GM18517 (cell line): Measurements from ENCODE around the gene M1AP.
A peak's percentile ranks its signal among the peaks of the same experiment; 100 is the strongest.

Experiments
- ATAC-seq: cut with Tn5 transposase; IDR thresholded peaks from one replicate; pipeline ENCODE4 v1.9.1; 2021; ENCODE audit warnings: mild to moderate bottlenecking, moderate library complexity; ENCODE audit not compliant: unreplicated experiment

Gene M1AP

DNA sequence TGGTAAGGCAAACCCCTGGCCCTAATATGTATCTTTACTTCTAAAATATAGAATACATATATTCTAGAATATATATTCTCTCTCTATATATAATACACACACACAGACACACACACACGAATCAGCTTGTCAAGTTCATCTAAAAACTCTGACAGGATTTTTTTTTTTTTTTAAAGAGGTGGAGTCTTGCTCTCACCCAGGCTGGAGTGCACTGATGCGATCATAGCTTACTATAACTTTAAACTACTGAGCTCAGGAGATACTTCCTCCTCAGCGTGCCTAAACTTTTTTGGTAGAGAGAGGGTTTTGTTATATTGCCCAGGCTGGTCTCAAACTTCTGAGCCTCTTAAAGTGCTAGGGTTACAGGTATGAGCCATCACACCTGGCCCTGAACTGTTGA is 48.5 kb downstream of the M1AP start:
- no peak for ATAC-seq

GRCh38 chr2:74597410-74597809 is 50.7 kb downstream of the M1AP start:
- no peak for ATAC-seq

DNA sequence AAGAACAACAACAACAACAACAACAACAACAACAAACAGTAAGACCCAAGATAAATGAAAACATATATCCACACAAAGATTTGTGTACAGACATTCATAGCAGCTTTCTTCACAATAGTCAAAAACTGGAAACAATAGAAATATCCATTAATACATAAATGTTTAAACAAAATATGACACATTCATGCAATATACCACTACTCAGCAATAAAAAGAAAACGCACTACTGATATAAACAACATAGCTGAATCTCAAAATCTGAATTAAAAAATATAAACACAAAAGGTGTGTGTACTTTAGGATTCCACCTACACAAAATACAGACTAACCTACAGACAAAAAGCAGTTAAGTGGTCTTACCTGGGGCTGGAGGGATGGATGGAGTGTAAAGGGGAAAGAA is 51.5 kb downstream of the M1AP start:
- no peak for ATAC-seq

DNA sequence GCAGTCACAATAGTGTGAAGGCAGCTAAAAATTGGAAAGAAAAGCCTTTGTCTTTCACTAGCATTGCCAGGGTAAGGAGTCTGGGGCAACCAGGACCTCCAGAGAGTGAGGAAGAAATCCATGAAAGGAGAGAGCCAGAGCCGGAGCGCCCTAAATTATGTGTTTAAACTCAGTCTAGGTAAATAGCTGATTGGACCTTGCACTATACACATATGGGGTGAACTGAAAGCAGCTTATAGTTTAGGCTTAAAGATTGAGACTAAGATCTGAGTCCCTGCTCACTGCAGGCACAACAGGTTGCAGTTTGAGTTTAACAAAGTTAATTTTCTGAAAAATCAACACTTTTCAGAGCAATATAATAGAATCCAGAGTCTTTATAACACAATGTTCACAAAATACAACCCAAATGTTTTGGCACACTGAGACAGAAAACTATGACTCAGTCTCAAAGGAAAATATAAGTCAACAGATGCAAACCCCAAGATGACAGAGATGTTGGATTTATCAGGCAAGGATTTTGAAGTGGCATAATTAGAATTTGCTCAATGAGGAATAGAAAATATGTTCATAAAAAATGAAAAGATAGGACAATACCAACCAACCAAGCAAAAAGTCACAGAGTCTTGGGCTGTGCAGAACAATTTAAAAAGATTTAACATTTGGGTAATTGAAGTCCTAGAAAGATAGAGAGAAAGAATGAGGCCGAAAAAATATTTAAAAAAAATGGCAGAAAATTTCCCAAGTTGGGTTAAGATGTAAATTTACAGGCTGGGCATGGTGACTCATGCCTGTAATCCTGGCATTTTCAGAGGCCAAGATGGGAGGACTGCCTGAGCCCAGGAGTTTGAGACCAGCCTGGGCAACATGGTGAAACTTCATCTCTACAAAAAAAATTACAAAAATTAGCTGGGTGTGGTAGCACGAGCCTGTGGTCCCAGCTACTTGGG is 54.0 kb downstream of the M1AP start:
- ATAC-seq, result no peak

GRCh38 chr2:74588664-74589063 is 59.5 kb downstream of the M1AP start:
- no peak for ATAC-seq

- peak; percentile 74 for ATAC-seq
Observed at GRCh38 chr2:74587664-74588277, 60.4 kb downstream of the M1AP start.

DNA sequence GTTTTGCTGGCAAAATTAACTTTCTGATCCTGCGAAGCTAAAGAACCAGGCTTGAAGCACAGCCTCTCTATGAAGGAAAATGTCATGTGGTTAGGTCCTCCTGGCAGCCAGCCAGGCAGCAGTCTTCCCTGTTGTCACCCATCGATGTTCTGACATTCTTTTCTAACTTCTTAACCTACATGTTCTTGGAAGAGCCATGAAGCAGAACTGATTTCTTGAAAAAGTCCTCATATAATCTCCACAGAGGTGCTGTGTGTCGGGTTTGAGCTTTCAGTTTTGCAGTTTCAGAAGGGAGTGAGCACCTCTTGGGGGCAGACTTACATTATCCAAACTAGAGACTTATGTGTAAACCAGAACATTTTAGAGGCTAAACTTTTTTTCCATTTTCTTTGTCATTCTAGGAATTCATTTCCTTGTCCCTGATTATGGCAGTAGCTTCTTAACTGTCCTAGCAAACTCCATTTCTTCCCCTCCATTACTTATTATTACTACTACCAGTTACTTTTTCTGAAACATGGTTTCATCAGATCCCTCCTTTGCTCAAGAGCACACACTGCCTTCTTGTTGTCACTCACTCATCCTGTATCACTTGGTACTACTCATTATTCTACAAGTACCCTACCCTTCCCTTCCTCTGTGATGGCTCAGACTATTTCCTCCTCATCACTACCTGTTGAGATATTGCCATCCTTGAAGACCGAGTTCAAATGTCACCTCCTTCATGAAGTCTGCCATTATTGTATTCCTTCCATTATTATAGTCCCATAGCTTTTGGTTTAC is 62.5 kb downstream of the M1AP start:
- peak; percentile 40 for ATAC-seq

GRCh38 chr2:74584088-74584645 is 64.0 kb downstream of the M1AP start:
- peak; percentile 58 for ATAC-seq

DNA sequence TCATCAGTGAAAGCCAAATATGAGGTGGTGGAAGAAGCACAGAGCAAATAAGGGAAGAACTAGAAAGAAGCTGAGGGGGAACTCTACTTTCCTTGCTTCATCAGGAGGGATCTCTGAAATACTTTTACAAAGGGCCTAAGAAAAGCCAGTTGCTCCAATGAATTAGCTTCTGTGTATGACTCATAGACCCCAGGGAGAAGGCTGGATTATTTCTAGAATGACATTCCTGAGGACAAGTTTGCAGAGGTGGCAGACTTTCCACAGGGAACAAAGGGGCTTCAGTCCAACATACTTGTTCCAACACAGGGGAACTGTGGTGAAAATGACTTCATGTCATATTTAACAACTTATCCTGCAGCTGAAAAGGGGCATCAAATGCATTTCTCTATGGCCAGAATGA is 64.6 kb downstream of the M1AP start:
- no peak for ATAC-seq

GRCh38 chr2:74582184-74582583 is 65.9 kb downstream of the M1AP start:
- no peak for ATAC-seq

- ATAC-seq, result no peak
Observed at GRCh38 chr2:74581463-74581862, 66.7 kb downstream of the M1AP start.

GRCh38 chr2:74578408-74578807 is 69.7 kb downstream of the M1AP start:
- ATAC-seq, result peak; percentile 42

- peak; percentile 41 for ATAC-seq
Observed at GRCh38 chr2:74577448-74577847, 70.7 kb downstream of the M1AP start.

DNA sequence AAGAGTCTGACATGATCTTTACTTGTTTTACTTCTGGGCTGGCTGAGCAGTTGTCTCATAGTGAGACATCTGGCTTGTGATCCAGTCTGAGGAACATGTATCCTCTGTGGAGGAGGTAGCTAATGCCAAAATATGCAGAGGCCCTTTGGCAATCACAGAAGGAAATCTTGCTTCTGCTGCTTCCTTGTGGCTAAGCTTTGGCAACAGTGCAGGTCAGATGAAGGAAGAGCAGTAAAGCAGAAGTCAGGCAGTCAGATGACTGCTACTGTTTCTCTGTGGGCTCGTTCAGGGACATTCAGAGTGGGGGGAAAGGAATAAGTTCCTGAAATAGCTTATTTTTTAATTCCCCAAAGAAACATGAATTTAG is 71.3 kb downstream of the M1AP start:
- peak; percentile 17 for ATAC-seq

GRCh38 chr2:74576211-74576862 is 71.8 kb downstream of the M1AP start:
- ATAC-seq, result no peak

GRCh38 chr2:74575320-74575719 is 72.8 kb downstream of the M1AP start:
- ATAC-seq, result no peak

- peak; percentile 35 for ATAC-seq
Observed at GRCh38 chr2:74573747-74574562, 74.2 kb downstream of the M1AP start.

GRCh38 chr2:74572178-74572925 is 75.8 kb downstream of the M1AP start:
- no peak for ATAC-seq

- peak; percentile 60 for ATAC-seq
Observed at GRCh38 chr2:74571058-74571457, 77.1 kb downstream of the M1AP start.
